Osteoblast (primary cell): ENCODE measurements around the gene CCSAP. TPM values are rescaled to one million over a fixed set of nuclear protein-coding genes. Genes with fewer than 3 reads are reported as not detected.

Experiments
- DNase-seq: peaks from one replicate; pipeline ENCODE4 v3.0.0; 2011; ENCODE audit warnings: low spot score, mixed read lengths; ENCODE audit not compliant: insufficient read length; ENCODE audit errors: missing footprints
- H2AFZ ChIP-seq: 2 replicates; pipeline ENCODE4 v1.6.0; 2011; ENCODE audit warnings: mild to moderate bottlenecking, low read length
- H3K27ac ChIP-seq: 2 replicates; pipeline ENCODE4 v1.5.1; 2011; ENCODE audit warnings: mild to moderate bottlenecking, low read depth, low read length, moderate library complexity
- H3K27me3 ChIP-seq: 2 replicates; pipeline ENCODE4 v1.6.0; 2012; ENCODE audit warnings: mild to moderate bottlenecking, control low read depth, inconsistent platforms, low read length, moderate library complexity; ENCODE audit not compliant: insufficient read depth
- H3K36me3 ChIP-seq: 2 replicates; pipeline ENCODE4 v1.5.1; 2011; ENCODE audit warnings: mild to moderate bottlenecking, low read length, control low read depth, moderate library complexity; ENCODE audit not compliant: insufficient read depth
- H3K4me1 ChIP-seq: 2 replicates; pipeline ENCODE4 v1.5.1; 2011; ENCODE audit warnings: mild to moderate bottlenecking, low read length, control low read depth, moderate library complexity; ENCODE audit not compliant: insufficient read depth
- H3K4me2 ChIP-seq: 2 replicates; pipeline ENCODE4 v1.6.0; 2011; ENCODE audit warnings: mild to moderate bottlenecking, low read length; ENCODE audit not compliant: insufficient read depth
- H3K4me3 ChIP-seq: fragments of 200-600 bp; sonication (generic); 3 replicates; pipeline ENCODE4 v1.5.1; 2012; ENCODE audit warnings: mild to moderate bottlenecking, low read length, inconsistent platforms; ENCODE audit not compliant: insufficient read depth
- H3K79me2 ChIP-seq: 2 replicates; pipeline ENCODE4 v1.6.0; 2012; ENCODE audit warnings: mild to moderate bottlenecking, low read length, control low read depth, inconsistent platforms; ENCODE audit not compliant: insufficient read depth
- H3K9me3 ChIP-seq: 2 replicates; pipeline ENCODE4 v1.5.1; 2011; ENCODE audit warnings: low read depth, low read length, control low read depth
- H4K20me1 ChIP-seq: 2 replicates; pipeline ENCODE4 v1.6.0; 2012; ENCODE audit warnings: mild to moderate bottlenecking, low read length, control low read depth; ENCODE audit not compliant: insufficient read depth
- CTCF ChIP-seq: IDR thresholded peaks from 2 replicates; pipeline ENCODE4 v1.5.1; 2011; ENCODE audit warnings: mild to moderate bottlenecking, low read depth, low read length, moderate library complexity; ENCODE audit errors: extremely low read depth
- total RNA-seq: library from RNA; depleted of rRNA; stranded (reverse); fragments of >200 nt; gene quantifications from 2 replicates; pipeline ENCODE4 v1.2.3, GENCODE V29; 2012

Gene CCSAP
- total RNA-seq, 1 donor = 9.4 TPM

- Histone ChIP-seq H3K4me2 (no peak overlapping the region), H3K36me3 (no peaks in the 10 kb centered on the region), H3K79me2 (no peaks in the 10 kb centered on the region), H3K27me3 (peaks cover 13% of the 10 kb centered on the region), H2AFZ (no peak overlapping the region), H3K4me1 (peaks cover 2% of the 10 kb centered on the region), H4K20me1 (no peaks in the 10 kb centered on the region), H3K27ac (no peak overlapping the region), H3K9me3 (no peaks in the 10 kb centered on the region), H3K4me3 (no peak overlapping the region)
- no peak for DNase-seq
- no peak for TF ChIP-seq CTCF
Measured at GRCh38 chr1:229365569-229365968, 22.7 kb upstream of the CCSAP start.

- DNase-seq = no peak
Measured at GRCh38 chr1:229364207-229365065, 21.6 kb upstream of the CCSAP start.

GRCh38 chr1:229363723-229364122, 20.9 kb upstream of the CCSAP start:
- H3K27me3 ChIP-seq = peaks cover 3% of the 10 kb centered on the region
- no peak overlapping the region for H3K4me2 ChIP-seq
- H3K36me3 ChIP-seq = no peaks in the 10 kb centered on the region
- no peaks in the 10 kb centered on the region for H3K9me3 ChIP-seq
- no peaks in the 10 kb centered on the region for H3K79me2 ChIP-seq
- H3K4me1 ChIP-seq = no peaks in the 10 kb centered on the region
- no peak overlapping the region for H2AFZ ChIP-seq
- no peaks in the 10 kb centered on the region for H4K20me1 ChIP-seq
- H3K4me3 ChIP-seq = no peak overlapping the region
- no peak for DNase-seq
- no peak overlapping the region for H3K27ac ChIP-seq
- no peak for TF ChIP-seq CTCF

More at GRCh38 chr1:229364207-229365065, 21.6 kb upstream of the CCSAP start:
- no peak for TF ChIP-seq CTCF
- no peak overlapping the region for H3K27ac ChIP-seq
- peaks cover 3% of the 10 kb centered on the region for H3K27me3 ChIP-seq
- H3K9me3 ChIP-seq = no peaks in the 10 kb centered on the region
- no peak overlapping the region for H3K4me2 ChIP-seq
- H3K4me1 ChIP-seq = no peaks in the 10 kb centered on the region
- H4K20me1 ChIP-seq = no peaks in the 10 kb centered on the region
- no peaks in the 10 kb centered on the region for H3K36me3 ChIP-seq
- H2AFZ ChIP-seq = no peak overlapping the region
- no peaks in the 10 kb centered on the region for H3K79me2 ChIP-seq
- no peak overlapping the region for H3K4me3 ChIP-seq

- Histone ChIP-seq H3K4me2 (no peak overlapping the region), H4K20me1 (no peaks in the 10 kb centered on the region), H3K9me3 (no peaks in the 10 kb centered on the region), H3K27ac (no peak overlapping the region), H3K27me3 (peaks cover 3% of the 10 kb centered on the region), H3K4me1 (no peaks in the 10 kb centered on the region), H3K79me2 (no peaks in the 10 kb centered on the region), H3K36me3 (no peaks in the 10 kb centered on the region), H2AFZ (no peak overlapping the region), H3K4me3 (no peak overlapping the region)
- TF ChIP-seq CTCF = no peak
- no peak for DNase-seq
Measured at GRCh38 chr1:229360420-229360819, 17.6 kb upstream of the CCSAP start.
